Thyroid gland (tissue), 4 donors: ENCODE data around the gene TECPR2. TPM values are rescaled to one million over a fixed set of nuclear protein-coding genes. Genes with fewer than 3 reads are reported as not detected.

ENCODE experiments used
- DNase-seq, 2 donors: peaks; one replicate each; pipeline ENCODE4 v3.0.0-alpha.2; 2019
- H3K27ac ChIP-seq, 3 donors: fragments of 200-600 bp; sonication (generic); 1 replicate in 2 of 3; 2 replicates in 1 of 3; pipeline ENCODE4 v1.5.1; 2016 to 2019; ENCODE audit warnings: mild to moderate bottlenecking in 1 of 3, moderate library complexity in 1 of 3
- H3K27me3 ChIP-seq: fragments of 200-600 bp; sonication (generic); one replicate; pipeline ENCODE4 v1.5.1; 2019
- H3K36me3 ChIP-seq, 2 donors: fragments of 200-600 bp; sonication (generic); one replicate each; pipeline ENCODE4 v1.5.1; 2016 to 2019
- H3K4me1 ChIP-seq, 2 donors: fragments of 200-600 bp; sonication (generic); one replicate each; pipeline ENCODE4 v1.5.1; 2017 to 2019
- H3K4me3 ChIP-seq, 3 donors: fragments of 200-600 bp; sonication (generic); replicated peaks in 1 of 3; 1 replicate in 2 of 3; 2 replicates in 1 of 3; pipeline ENCODE4 v1.5.1; 2016; ENCODE audit warnings: mild to moderate bottlenecking in 1 of 3
- H3K9me3 ChIP-seq: fragments of 200-600 bp; sonication (generic); one replicate; pipeline ENCODE4 v1.5.1; 2017
- CTCF ChIP-seq, 6 experiments: fragments of 200-600 bp in 3 of 6; fragments of 450-650 bp in 3 of 6; sonication (generic) in 3 of 6; IDR thresholded peaks; one replicate each; pipeline ENCODE4 v1.5.1; 2016 to 2019; ENCODE audit warnings: antibody characterized with exemption in 6 of 6, mild to moderate bottlenecking in 2 of 6, inconsistent platforms in 1 of 6, moderate library complexity in 1 of 6
- POLR2A ChIP-seq, 2 donors: fragments of 450-650 bp; IDR thresholded peaks; one replicate each; pipeline ENCODE4 v1.6.1; 2017; ENCODE audit warnings: antibody characterized with exemption in 2 of 2, mild to moderate bottlenecking in 2 of 2, moderate library complexity in 1 of 2
- WGBS, 2 donors: methylation state at CpG; one replicate each; pipeline ENCODE4 v1.1.5; 2017; 5-methylcytosine and 5-hydroxymethylcytosine counted together
- intact Hi-C: fragments of 100-400 bp; cut with DNase I; formaldehyde crosslinking; loops from one replicate; pipeline ENCODE4 v1.15.1; 2023
- total RNA-seq, 4 donors: library from RNA; depleted of rRNA; stranded (reverse); fragments of >200 nt; gene quantifications; one replicate each; pipeline ENCODE4 v1.2.3, GENCODE V29; 2016

Gene TECPR2
- total RNA-seq = 10 to 100 TPM; 11.8 to 23.8 (median 19.0) TPM

- DNase-seq = peak; percentile 98
- H3K4me1 ChIP-seq = peaks cover 18 to 22% of the 10 kb centered on the region in 2 donors
- peak in 1 of 2 donors; percentile 82 for TF ChIP-seq POLR2A (IDR thresholded peaks at IDR 0.05)
- no peak for TF ChIP-seq CTCF (IDR thresholded peaks at IDR 0.05)
- H3K4me3 ChIP-seq = peak within 1 kb of the TSS; percentile 83 to 99 (median 93)
- peak within 1 kb of the TSS; percentile 73 to 90 (median 88) for H3K27ac ChIP-seq
- 0 to 2% methylated on average over 11 to 18 of the region's 58 CpGs for WGBS, 2 donors
- intact Hi-C loops = no loop called here
- no peaks in the 10 kb centered on the region for H3K27me3 ChIP-seq
- H3K9me3 ChIP-seq = no peaks in the 10 kb centered on the region
- peaks cover 5 to 7% of the 10 kb centered on the region in 2 donors for H3K36me3 ChIP-seq
Measured at GRCh38 chr14:102362545-102363181, at the start of gene TECPR2, which contains the start of gene CINP. TECPR2 (plus strand) TSS chr14:102362941; CDS start chr14:102376722, 13,781 bp downstream. CINP (minus strand) TSS chr14:102362890; CDS start chr14:102362851, 39 bp downstream.

GRCh38 chr14:102314242-102315011 lies 48.3 kb upstream of the TECPR2 start:
- Histone ChIP-seq H3K36me3 (no peaks in the 10 kb centered on the region), H3K27ac (no peak overlapping the region), H3K9me3 (no peaks in the 10 kb centered on the region), H3K4me1 (peaks cover 16 to 29% of the 10 kb centered on the region in 2 donors), H3K27me3 (no peaks in the 10 kb centered on the region), H3K4me3 (peak overlapping the region in 2 of 3 donors; percentile 26 to 38)
- intact Hi-C loops = loop anchor here (2.0 to 10.0 kb wide), 2 partner anchors 80 to 270 kb away; no protein-coding TSS in a partner anchor
- no peak for TF ChIP-seq POLR2A (IDR thresholded peaks at IDR 0.05)
- TF ChIP-seq CTCF (IDR thresholded peaks at IDR 0.05) = peak; percentile 87 to 98 (median 91)
- DNase-seq = peak; percentile 84 to 86
- 10 to 12% methylated on average over 32 to 48 of the region's 52 CpGs for WGBS, 2 donors

GRCh38 chr14:102315121-102315520 lies 47.6 kb upstream of the TECPR2 start:
- Histone ChIP-seq H3K27ac (no peak overlapping the region), H3K27me3 (no peaks in the 10 kb centered on the region), H3K36me3 (no peaks in the 10 kb centered on the region), H3K4me3 (no peak overlapping the region), H3K9me3 (no peaks in the 10 kb centered on the region), H3K4me1 (peaks cover 16 to 29% of the 10 kb centered on the region in 2 donors)
- 88 to 94% methylated on average over 6 of the region's 6 CpGs for WGBS, 2 donors
- DNase-seq = no peak
- intact Hi-C loops = loop anchor here (2.0 to 10.0 kb wide), 2 partner anchors 80 to 270 kb away; no protein-coding TSS in a partner anchor
- no peak for TF ChIP-seq POLR2A (IDR thresholded peaks at IDR 0.05)
- no peak for TF ChIP-seq CTCF (IDR thresholded peaks at IDR 0.05)

GRCh38 chr14:102316338-102316742 lies 46.4 kb upstream of the TECPR2 start:
- TF ChIP-seq POLR2A (IDR thresholded peaks at IDR 0.05) = no peak
- no peak for TF ChIP-seq CTCF (IDR thresholded peaks at IDR 0.05)
- Histone ChIP-seq H3K4me3 (peak overlapping the region in 2 of 3 donors; percentile 21 to 38), H3K36me3 (no peaks in the 10 kb centered on the region), H3K27ac (peak overlapping the region; percentile 59 to 95 (median 87)), H3K9me3 (no peaks in the 10 kb centered on the region), H3K4me1 (peaks cover 22 to 38% of the 10 kb centered on the region in 2 donors), H3K27me3 (no peaks in the 10 kb centered on the region)
- intact Hi-C loops = loop anchor here (10.0 kb wide), 1 partner anchor 272 kb away; no protein-coding TSS in a partner anchor
- DNase-seq = peak; percentile 61 to 71
- 2% methylated on average over 10 of the region's 10 CpGs for WGBS, 2 donors
